ENCODE data around the gene APBA1.

APBA1 gene

DNA sequence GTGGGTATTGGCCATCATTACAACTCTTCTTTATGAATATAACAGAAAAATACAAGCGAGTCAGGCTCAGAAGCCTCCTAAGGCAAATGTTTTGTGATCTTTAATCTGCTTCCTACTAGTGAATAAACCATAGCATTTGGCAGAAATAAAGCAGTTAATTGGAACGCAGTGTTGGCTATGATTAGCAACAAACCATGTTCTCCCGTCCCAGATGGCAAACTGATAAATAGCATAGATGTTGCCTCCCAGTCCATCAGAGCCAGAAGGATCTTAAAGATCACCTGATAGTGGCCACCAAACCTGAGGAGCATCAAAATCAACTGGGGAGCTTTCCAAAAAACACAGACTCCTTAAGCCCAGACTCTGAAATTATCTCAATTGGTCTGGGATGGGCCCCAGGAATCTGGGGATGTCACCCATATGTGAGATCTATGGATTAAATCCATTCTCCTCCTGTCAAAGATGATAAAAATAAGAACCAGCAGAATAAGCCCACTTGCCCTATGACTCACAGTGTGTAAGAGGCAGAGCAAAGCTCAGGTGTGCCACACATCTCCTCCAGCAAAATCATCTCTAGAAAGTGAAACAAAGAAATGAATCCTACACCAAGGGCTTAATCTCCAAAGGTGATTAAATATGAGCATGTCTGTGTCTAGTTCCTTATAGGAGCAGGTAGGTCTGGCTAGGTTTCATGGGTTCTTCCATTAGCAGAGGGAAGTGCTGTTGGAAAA is 50.3 kb downstream of the APBA1 start:
- TF ChIP-seq POLR2AphosphoS5 (IDR thresholded peaks at IDR 0.05; ENCODE audit: low read depth, low read length), result no peak
- TF ChIP-seq, protein P1, sequence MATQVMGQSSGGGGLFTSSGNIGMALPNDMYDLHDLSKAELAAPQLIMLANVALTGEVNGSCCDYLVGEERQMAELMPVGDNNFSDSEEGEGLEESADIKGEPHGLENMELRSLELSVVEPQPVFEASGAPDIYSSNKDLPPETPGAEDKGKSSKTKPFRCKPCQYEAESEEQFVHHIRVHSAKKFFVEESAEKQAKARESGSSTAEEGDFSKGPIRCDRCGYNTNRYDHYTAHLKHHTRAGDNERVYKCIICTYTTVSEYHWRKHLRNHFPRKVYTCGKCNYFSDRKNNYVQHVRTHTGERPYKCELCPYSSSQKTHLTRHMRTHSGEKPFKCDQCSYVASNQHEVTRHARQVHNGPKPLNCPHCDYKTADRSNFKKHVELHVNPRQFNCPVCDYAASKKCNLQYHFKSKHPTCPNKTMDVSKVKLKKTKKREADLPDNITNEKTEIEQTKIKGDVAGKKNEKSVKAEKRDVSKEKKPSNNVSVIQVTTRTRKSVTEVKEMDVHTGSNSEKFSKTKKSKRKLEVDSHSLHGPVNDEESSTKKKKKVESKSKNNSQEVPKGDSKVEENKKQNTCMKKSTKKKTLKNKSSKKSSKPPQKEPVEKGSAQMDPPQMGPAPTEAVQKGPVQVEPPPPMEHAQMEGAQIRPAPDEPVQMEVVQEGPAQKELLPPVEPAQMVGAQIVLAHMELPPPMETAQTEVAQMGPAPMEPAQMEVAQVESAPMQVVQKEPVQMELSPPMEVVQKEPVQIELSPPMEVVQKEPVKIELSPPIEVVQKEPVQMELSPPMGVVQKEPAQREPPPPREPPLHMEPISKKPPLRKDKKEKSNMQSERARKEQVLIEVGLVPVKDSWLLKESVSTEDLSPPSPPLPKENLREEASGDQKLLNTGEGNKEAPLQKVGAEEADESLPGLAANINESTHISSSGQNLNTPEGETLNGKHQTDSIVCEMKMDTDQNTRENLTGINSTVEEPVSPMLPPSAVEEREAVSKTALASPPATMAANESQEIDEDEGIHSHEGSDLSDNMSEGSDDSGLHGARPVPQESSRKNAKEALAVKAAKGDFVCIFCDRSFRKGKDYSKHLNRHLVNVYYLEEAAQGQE (IDR thresholded peaks at IDR 0.05; ENCODE audit: insufficient read depth in 1 of 2, low read depth in 2 of 2, low read length in 2 of 2), result no peak
- no peak for TF ChIP-seq FOXP2 (optimal IDR thresholded peaks at IDR 0.05; ENCODE audit: borderline replicate concordance, extremely low read depth, extremely low read length, insufficient read depth)
- no peak for TF ChIP-seq SIN3A (IDR thresholded peaks at IDR 0.05; ENCODE audit: borderline replicate concordance, insufficient read depth, low read length)
- TF ChIP-seq TAF1 (IDR thresholded peaks at IDR 0.05; ENCODE audit: borderline replicate concordance, insufficient read depth, low read length), result no peak

DNA sequence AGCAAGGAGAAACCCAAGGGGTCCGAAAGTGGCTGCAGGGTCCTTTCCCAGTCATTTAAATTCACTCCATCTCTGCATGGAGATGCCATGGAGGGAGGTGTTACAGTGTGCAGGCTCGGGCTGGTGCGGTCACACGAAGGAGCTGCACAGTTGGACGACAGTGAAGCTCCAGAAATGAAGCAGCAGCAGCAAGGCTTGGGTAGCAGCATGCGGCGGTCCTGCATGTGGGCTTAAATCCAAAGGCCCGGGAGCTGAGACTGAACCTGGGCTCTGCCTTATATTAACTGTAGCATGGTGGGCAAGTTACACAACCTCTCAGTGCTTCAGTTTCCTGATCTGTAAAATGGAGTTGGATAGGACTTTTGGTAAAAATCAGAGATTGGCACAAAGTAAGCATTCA is 51.4 kb downstream of the APBA1 start:
- TF ChIP-seq FOXP2 (optimal IDR thresholded peaks at IDR 0.05; ENCODE audit: borderline replicate concordance, extremely low read depth, extremely low read length, insufficient read depth) (no peak), TAF1 (IDR thresholded peaks at IDR 0.05; ENCODE audit: borderline replicate concordance, insufficient read depth, low read length) (no peak), SIN3A (IDR thresholded peaks at IDR 0.05; ENCODE audit: borderline replicate concordance, insufficient read depth, low read length) (no peak), POLR2AphosphoS5 (IDR thresholded peaks at IDR 0.05; ENCODE audit: low read depth, low read length) (no peak)
- TF ChIP-seq, protein P1 (IDR thresholded peaks at IDR 0.05; ENCODE audit: insufficient read depth in 1 of 2, low read depth in 2 of 2, low read length in 2 of 2), result no peak

DNA sequence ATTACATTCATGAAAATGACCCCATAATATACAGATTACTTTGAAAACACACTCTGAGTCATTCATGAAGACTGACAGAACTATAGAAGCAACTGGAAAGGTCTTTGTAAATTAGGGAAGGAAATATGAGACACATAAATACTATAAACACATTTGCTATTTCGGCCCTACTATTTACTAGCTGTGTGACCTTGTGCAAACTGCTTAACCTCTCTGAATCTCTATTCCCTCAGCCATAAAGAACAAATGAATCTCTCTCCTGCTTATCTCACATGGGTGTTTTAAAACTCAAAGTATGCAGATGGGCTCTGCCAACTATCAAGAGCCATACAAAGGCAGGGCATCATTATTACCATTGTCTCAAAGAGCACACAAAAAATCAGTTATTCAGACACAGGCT is 52.9 kb downstream of the APBA1 start:
- TF ChIP-seq FOXP2 (optimal IDR thresholded peaks at IDR 0.05; ENCODE audit: borderline replicate concordance, extremely low read depth, extremely low read length, insufficient read depth) (no peak), POLR2AphosphoS5 (IDR thresholded peaks at IDR 0.05; ENCODE audit: low read depth, low read length) (no peak), TAF1 (IDR thresholded peaks at IDR 0.05; ENCODE audit: borderline replicate concordance, insufficient read depth, low read length) (no peak), SIN3A (IDR thresholded peaks at IDR 0.05; ENCODE audit: borderline replicate concordance, insufficient read depth, low read length) (no peak)
- TF ChIP-seq, protein P1 (IDR thresholded peaks at IDR 0.05; ENCODE audit: insufficient read depth in 1 of 2, low read depth in 2 of 2, low read length in 2 of 2), result no peak

DNA sequence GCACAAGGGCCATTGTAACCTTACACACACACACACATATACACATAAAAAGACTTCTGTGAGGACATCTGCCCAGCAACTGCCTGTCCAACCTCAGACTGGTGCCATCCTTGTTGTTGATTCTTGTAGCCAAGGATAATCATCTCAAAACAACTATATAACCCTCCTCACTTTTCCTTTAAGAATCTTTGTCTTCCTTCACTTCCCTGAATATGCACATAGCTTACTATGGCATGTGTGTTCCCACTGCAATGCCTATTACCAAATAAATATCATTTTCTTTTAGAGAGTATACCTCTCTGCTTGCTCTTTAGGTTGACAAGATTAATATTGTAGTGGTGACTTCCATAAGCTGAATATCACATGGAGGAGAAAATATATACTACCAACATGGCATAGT is 55.2 kb downstream of the APBA1 start:
- TF ChIP-seq, protein P1 (IDR thresholded peaks at IDR 0.05; ENCODE audit: insufficient read depth in 1 of 2, low read depth in 2 of 2, low read length in 2 of 2), result no peak

DNA sequence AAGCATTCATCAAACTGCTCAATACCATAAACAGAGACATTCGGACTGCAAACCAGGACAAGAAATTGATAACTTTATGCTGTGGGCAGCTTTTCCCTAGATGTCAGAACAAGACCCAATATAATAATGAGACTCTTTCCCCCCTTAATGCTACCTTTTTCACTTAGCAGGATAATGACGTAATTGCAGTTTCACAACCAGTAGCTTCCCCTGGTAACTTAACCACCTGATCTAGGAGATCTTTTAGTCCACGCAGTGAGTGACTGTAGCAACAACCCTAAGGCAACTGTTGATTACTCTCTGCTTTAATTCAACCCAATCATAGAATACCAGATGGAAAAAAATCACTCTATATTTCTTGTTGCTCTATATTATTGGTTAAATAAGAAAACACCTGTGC is 56.3 kb downstream of the APBA1 start:
- no peak for TF ChIP-seq SIN3A (IDR thresholded peaks at IDR 0.05; ENCODE audit: borderline replicate concordance, insufficient read depth, low read length)
- TF ChIP-seq, protein P1 (IDR thresholded peaks at IDR 0.05; ENCODE audit: insufficient read depth in 1 of 2, low read depth in 2 of 2, low read length in 2 of 2), result no peak
- TF ChIP-seq FOXP2 (optimal IDR thresholded peaks at IDR 0.05; ENCODE audit: borderline replicate concordance, extremely low read depth, extremely low read length, insufficient read depth), result no peak
- TF ChIP-seq TAF1 (IDR thresholded peaks at IDR 0.05; ENCODE audit: borderline replicate concordance, insufficient read depth, low read length), result no peak
- no peak for TF ChIP-seq POLR2AphosphoS5 (IDR thresholded peaks at IDR 0.05; ENCODE audit: low read depth, low read length)

Measured in PFSK-1 (cell line).